Lower leg skin (tissue), 3 donors: Measurements from ENCODE around the gene MYPN.

Experiments
- CTCF ChIP-seq, 3 donors: fragments of 450-650 bp; IDR thresholded peaks; one replicate each; pipeline ENCODE4 v1.5.1; 2016; ENCODE audit warnings: antibody characterized with exemption in 3 of 3, mild to moderate bottlenecking in 3 of 3, moderate library complexity in 2 of 3
- POLR2A ChIP-seq, 2 donors: fragments of 450-650 bp; IDR thresholded peaks; one replicate each; pipeline ENCODE4 v1.6.1; 2016 to 2017; ENCODE audit warnings: antibody characterized with exemption in 2 of 2, mild to moderate bottlenecking in 1 of 2, moderate library complexity in 1 of 2

- no peak for TF ChIP-seq CTCF (IDR thresholded peaks at IDR 0.05)
- TF ChIP-seq POLR2A (IDR thresholded peaks at IDR 0.05): no peak
Observed at GRCh38 chr10:68222391-68222790, 113.1 kb downstream of the MYPN start.
